Measurements from ENCODE around the gene GPATCH8.

The GPATCH8 gene

DNA sequence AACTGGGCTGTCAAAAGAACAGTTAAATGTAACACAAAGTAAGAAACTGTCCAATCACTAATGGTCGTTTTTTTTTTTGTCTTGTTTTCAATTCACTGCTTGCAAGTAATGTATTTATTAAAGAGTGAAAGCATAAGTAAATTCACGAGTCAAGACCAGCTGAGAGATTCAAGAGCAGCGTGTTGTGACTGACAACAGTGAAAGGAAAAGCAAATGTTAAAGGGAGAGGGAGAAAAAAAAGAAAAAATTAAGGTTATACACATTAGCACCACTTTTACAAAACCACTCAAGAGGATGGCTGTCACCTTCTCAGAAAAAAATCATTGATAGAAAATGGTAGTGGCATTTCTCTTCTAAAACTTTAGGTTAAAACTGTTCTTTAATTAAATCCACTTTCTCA, 36.1 kb downstream of the GPATCH8 start:
- H3K4me2 ChIP-seq (ENCODE audit: low read length), result no peak overlapping the region
- H3K9ac ChIP-seq, result no peak overlapping the region
- TF ChIP-seq CTCF (IDR thresholded peaks at IDR 0.05), result no peak
- H2AFZ ChIP-seq, result no peak overlapping the region
- H3K4me1 ChIP-seq, result no peaks in the 10 kb centered on the region
- no peaks in the 10 kb centered on the region for H3K9me3 ChIP-seq (ENCODE audit: control insufficient read depth, low read length)
- H3K27ac ChIP-seq, result no peak overlapping the region
- H3K36me3 ChIP-seq (ENCODE audit: control insufficient read depth, insufficient read depth, low read length), result no peaks in the 10 kb centered on the region
- no peaks in the 10 kb centered on the region for H3K27me3 ChIP-seq (ENCODE audit: control insufficient read depth, insufficient read depth, low read length)
- H3K79me2 ChIP-seq, result peaks cover 13% of the 10 kb centered on the region
- H3K4me3 ChIP-seq (ENCODE audit: low read depth, low read length), result no peak overlapping the region

- no peak for TF ChIP-seq CTCF (IDR thresholded peaks at IDR 0.05)
- no peak overlapping the region for H3K27ac ChIP-seq
- H3K36me3 ChIP-seq (ENCODE audit: control insufficient read depth, insufficient read depth, low read length), result no peaks in the 10 kb centered on the region
- no peak overlapping the region for H3K4me2 ChIP-seq (ENCODE audit: low read length)
- peaks cover 13% of the 10 kb centered on the region for H3K79me2 ChIP-seq
- no peak overlapping the region for H3K9ac ChIP-seq
- no peak overlapping the region for H2AFZ ChIP-seq
- H3K4me1 ChIP-seq, result no peaks in the 10 kb centered on the region
- no peaks in the 10 kb centered on the region for H3K9me3 ChIP-seq (ENCODE audit: control insufficient read depth, low read length)
- H3K4me3 ChIP-seq (ENCODE audit: low read depth, low read length), result no peak overlapping the region
- no peaks in the 10 kb centered on the region for H3K27me3 ChIP-seq (ENCODE audit: control insufficient read depth, insufficient read depth, low read length)
Observed at GRCh38 chr17:44466339-44466738, 36.9 kb downstream of the GPATCH8 start.

DNA sequence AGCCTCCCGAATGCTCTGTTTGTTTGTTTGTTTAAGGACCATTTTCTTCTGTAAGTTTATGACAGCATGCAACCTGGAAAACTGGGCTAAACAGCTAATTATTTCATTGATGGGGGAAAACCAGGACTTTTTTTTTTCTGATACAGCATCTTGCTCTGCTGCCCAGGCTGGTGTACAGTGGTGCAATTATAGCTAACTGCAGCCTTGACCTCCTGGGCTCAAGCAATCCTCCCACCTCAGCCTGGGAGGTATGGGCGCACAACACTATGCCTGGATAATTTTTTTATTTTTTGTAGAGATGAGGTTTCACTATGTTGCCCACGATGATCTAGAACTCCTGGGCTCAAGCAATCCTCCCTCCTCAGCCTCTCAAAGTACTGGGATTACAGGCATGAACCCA, 37.3 kb downstream of the GPATCH8 start:
- H3K4me1 ChIP-seq, result no peaks in the 10 kb centered on the region
- H3K4me3 ChIP-seq (ENCODE audit: low read depth, low read length), result no peak overlapping the region
- no peaks in the 10 kb centered on the region for H3K9me3 ChIP-seq (ENCODE audit: control insufficient read depth, low read length)
- peaks cover 13% of the 10 kb centered on the region for H3K79me2 ChIP-seq
- H3K27me3 ChIP-seq (ENCODE audit: control insufficient read depth, insufficient read depth, low read length), result no peaks in the 10 kb centered on the region
- no peak overlapping the region for H3K9ac ChIP-seq
- no peak overlapping the region for H3K27ac ChIP-seq
- H3K4me2 ChIP-seq (ENCODE audit: low read length), result no peak overlapping the region
- H3K36me3 ChIP-seq (ENCODE audit: control insufficient read depth, insufficient read depth, low read length), result no peaks in the 10 kb centered on the region
- no peak overlapping the region for H2AFZ ChIP-seq
- TF ChIP-seq CTCF (IDR thresholded peaks at IDR 0.05), result no peak

DNA sequence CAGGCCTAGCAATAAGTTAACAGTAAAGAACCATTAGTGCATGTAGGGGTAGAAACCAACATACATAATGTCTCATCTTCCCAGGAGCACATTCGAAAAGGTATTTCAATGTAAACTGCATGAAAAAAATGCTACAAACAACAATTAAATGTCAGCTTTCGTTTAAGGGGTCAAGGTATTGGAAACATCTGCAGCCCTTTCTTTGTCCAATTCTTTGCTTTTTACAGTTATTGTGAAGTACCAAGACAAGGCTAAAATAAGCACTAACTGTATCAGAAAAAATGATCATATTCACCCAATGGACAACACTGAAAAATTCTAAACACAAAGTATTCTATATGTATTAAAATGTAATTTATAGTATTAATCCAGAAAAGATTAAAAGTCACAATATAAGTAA, 37.9 kb downstream of the GPATCH8 start:
- no peaks in the 10 kb centered on the region for H3K9me3 ChIP-seq (ENCODE audit: control insufficient read depth, low read length)
- no peak for TF ChIP-seq CTCF (IDR thresholded peaks at IDR 0.05)
- H3K9ac ChIP-seq, result no peak overlapping the region
- no peak overlapping the region for H2AFZ ChIP-seq
- no peak overlapping the region for H3K27ac ChIP-seq
- H3K79me2 ChIP-seq, result peaks cover 9% of the 10 kb centered on the region
- no peaks in the 10 kb centered on the region for H3K27me3 ChIP-seq (ENCODE audit: control insufficient read depth, insufficient read depth, low read length)
- no peak overlapping the region for H3K4me2 ChIP-seq (ENCODE audit: low read length)
- no peaks in the 10 kb centered on the region for H3K36me3 ChIP-seq (ENCODE audit: control insufficient read depth, insufficient read depth, low read length)
- H3K4me1 ChIP-seq, result no peaks in the 10 kb centered on the region
- no peak overlapping the region for H3K4me3 ChIP-seq (ENCODE audit: low read depth, low read length)

DNA sequence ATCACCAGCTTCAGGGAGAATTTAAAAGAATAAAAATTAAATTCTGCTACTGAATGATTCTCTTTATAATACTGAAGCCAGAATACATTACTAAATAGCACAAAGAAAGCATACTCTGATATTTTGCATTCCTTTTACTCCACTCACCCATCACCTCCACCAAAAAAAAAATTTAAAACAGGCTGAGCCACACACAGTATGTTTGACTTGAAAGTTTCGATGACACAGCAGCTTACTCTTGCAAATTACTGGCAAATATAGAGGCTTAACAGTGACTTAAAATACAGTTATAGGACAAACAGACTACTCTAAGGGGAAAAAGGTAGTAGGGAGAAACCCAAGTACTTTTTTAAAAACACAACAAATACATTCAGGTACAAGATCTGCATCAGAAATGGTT, 39.2 kb downstream of the GPATCH8 start:
- no peaks in the 10 kb centered on the region for H3K79me2 ChIP-seq
- no peak overlapping the region for H3K27ac ChIP-seq
- no peak overlapping the region for H2AFZ ChIP-seq
- no peaks in the 10 kb centered on the region for H3K9me3 ChIP-seq (ENCODE audit: control insufficient read depth, low read length)
- no peaks in the 10 kb centered on the region for H3K27me3 ChIP-seq (ENCODE audit: control insufficient read depth, insufficient read depth, low read length)
- no peak for TF ChIP-seq CTCF (IDR thresholded peaks at IDR 0.05)
- H3K36me3 ChIP-seq (ENCODE audit: control insufficient read depth, insufficient read depth, low read length), result no peaks in the 10 kb centered on the region
- no peak overlapping the region for H3K4me2 ChIP-seq (ENCODE audit: low read length)
- no peak overlapping the region for H3K9ac ChIP-seq
- no peak overlapping the region for H3K4me3 ChIP-seq (ENCODE audit: low read depth, low read length)
- no peaks in the 10 kb centered on the region for H3K4me1 ChIP-seq

All from parathyroid adenoma (tissue), 2 donors.